Left renal cortex interstitium (tissue), 4 donors: ENCODE measurements around the gene ITCH. TPM values are rescaled to one million over a fixed set of nuclear protein-coding genes. Genes with fewer than 3 reads are reported as not detected.
"Not testable (repeated sequence)": the region's sequence is repeated elsewhere in the genome, so short reads cannot be mapped to it uniquely, and the experiment has no call there.

ENCODE experiments used
- DNase-seq, 4 donors: peaks; one replicate each; pipeline ENCODE4 v3.0.0-alpha.2; 2013; ENCODE audit warnings: low read depth in 4 of 4, low spot score in 2 of 4, missing footprints in 1 of 4
- polyA plus RNA-seq, 4 donors: library from polyadenylated mRNA; unstranded; fragments of 120-200 nt; gene quantifications; one replicate each; pipeline ENCODE4 v1.2.1, GENCODE V29; 2013; ENCODE audit not compliant: insufficient read length in 4 of 4

Gene ITCH
- polyA plus RNA-seq, 4 donors, result 38.9 to 50.7 (median 46.2) TPM

GRCh38 chr20:34448517-34448916, 85.4 kb downstream of the ITCH start:
- no peak for DNase-seq

GRCh38 chr20:34449674-34450592, 86.9 kb downstream of the ITCH start:
- no peak for DNase-seq

DNA sequence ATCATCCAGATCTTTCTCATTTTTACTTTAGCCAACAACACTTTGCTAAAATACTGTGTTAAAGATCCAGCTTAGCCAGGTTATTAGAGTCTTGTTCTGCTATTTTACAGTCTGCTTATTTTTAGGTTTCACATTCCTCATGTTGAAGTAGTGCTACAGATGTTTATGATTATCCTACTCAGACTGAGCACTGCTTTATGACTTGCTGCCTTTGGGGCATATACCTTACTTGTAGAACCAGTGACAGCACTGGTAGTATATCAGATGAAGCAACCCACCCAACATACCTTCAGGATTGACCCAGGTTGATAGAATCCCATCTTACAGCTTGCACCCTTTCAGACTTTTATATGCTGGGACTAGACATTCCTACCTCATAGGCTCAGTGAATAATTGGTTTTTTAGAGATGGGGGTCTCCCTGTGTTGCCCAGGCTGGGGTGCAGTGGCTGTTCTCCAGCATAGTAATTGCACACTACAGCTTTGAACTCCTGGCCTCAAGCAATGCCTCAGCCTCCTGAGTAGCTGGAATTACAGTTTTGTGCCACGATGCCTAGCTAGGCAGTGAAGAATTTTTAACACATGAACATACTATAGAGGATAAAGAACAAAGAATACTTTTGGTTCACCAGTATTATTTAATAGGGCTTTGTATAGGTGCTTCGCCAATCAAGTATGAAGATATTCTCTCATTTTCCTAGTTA, 89.4 kb downstream of the ITCH start:
- DNase-seq, result no peak

GRCh38 chr20:34458631-34459030, 95.6 kb downstream of the ITCH start:
- DNase-seq, result no peak

GRCh38 chr20:34459209-34459897, 96.3 kb downstream of the ITCH start:
- DNase-seq, result no peak

DNA sequence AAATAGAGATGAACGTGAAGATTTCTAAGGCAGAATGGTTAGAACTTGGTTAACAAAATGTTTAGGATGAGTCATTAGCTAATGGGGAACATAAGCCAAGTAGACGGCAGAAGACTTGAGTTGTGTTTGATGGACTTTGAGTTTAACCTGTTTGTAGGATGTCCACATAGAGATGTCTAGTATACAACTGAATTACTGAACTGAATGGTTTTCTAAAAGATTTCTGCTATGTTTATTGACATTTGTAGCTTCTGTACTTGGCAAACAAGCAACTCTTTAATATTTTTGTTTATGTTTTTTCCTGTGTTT, 98.7 kb downstream of the ITCH start:
- no peak for DNase-seq

- DNase-seq, result no peak
Measured at GRCh38 chr20:34468951-34469350, 105.9 kb downstream of the ITCH start.

- DNase-seq, result no peak
Measured at GRCh38 chr20:34472246-34472925, 109.3 kb downstream of the ITCH start.

- peak in 1 of 4 donors; percentile 6 for DNase-seq
Measured at GRCh38 chr20:34473262-34473883, 110.3 kb downstream of the ITCH start.

DNA sequence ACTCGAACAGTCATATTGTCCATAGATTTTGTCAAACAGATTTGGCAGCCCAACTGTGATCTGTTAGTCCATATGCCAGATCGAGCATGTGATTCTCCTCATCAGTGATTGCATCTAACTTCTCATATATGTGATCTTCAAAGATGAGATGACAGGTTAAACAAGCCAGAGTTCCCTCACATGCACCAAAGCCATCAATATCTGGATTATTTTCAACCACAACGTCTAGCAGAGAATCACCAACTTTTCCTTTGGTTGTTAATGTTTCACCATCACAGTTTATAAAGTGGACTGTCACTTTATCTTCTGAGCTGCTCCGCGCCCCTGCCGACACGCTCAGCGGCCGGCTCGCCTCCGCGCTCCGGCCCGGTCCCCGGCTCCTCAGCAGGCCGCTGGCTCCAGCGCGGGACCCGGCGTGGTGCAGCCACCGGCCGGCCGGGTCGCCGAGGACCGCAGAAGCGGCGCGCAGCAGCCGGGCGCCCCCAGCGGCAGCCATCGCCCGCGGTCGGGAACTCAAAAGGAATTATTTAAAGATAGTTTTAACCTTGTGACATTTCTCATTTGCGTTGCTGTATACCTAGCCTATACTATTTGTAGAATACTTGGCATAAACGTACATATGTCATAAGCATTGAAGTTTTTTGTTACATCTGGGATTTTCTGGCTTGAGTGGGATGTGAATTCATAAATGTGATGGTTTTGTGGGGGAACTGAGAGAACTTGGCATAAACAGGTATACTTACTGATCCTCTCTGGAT, 113.1 kb downstream of the ITCH start:
- peak in 3 of 4 donors; percentile 23 to 28 (median 25) for DNase-seq

GRCh38 chr20:34479627-34480026, 116.6 kb downstream of the ITCH start:
- DNase-seq, result no peak

GRCh38 chr20:34482154-34482553, 119.1 kb downstream of the ITCH start:
- not testable (repeated sequence) for DNase-seq

GRCh38 chr20:34483585-34484220, 120.6 kb downstream of the ITCH start:
- DNase-seq, result not testable (repeated sequence)

- DNase-seq, result no peak
Measured at GRCh38 chr20:34485068-34485634, 122.1 kb downstream of the ITCH start.

GRCh38 chr20:34491226-34491931, 128.3 kb downstream of the ITCH start:
- DNase-seq, result no peak

DNA sequence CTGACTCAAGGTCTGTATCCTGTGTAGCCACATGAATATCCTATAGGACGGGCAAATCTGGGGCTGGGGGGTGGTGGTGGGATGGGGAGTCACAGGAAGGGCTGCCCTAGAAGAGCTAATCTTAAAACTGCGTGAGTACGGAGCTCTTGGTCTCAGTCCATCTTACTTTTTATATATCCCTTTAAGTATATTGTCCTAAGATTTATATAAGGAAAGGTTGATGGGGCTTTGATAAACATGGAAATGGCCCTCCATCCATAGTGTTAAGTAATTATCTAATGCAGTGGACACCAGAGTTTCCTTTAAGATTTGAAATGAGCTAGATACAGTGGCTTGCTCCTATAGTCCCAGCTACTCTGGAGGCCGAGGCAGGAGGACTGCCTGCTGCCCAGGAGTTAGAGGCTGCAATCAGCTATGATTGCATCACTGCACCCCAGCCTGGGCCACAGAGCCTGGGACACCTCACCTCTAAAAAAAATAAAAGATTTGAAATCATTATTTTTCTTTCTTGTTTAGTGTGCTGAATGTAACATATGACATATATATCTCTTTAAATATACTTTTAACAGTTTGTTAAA, 128.9 kb downstream of the ITCH start:
- no peak for DNase-seq

- DNase-seq, result no peak
Measured at GRCh38 chr20:34493646-34494045, 130.6 kb downstream of the ITCH start.

- DNase-seq, result no peak
Measured at GRCh38 chr20:34495307-34495706, 132.2 kb downstream of the ITCH start.
